ENCODE data around the gene PRR18. TPM values are rescaled to one million over a fixed set of nuclear protein-coding genes. Genes with fewer than 3 reads are reported as not detected.

The PRR18 gene
- total RNA-seq, 1 experiment from 2014 or later, result not detected

GRCh38 chr6:166335378-166336302 lies 27.4 kb upstream of the PRR18 start:
- TF ChIP-seq CTCF (conservative IDR thresholded peaks at IDR 0.05) (no peak), EZH2 (IDR thresholded peaks at IDR 0.05; ENCODE audit: low read depth) (no peak)
- Histone ChIP-seq H3K79me2 (ENCODE audit: low read depth) (peaks cover 70% of the 10 kb centered on the region), H3K27ac (no peak overlapping the region), H4K20me1 (ENCODE audit: insufficient read depth) (peaks cover 60% of the 10 kb centered on the region), H3K4me3 (no peak overlapping the region), H3K36me3 (ENCODE audit: low read depth) (no peaks in the 10 kb centered on the region; the same call in 1 of the 2 replicates), H3K9me2 (ENCODE audit: insufficient read depth) (no peaks in the 10 kb centered on the region), H3K27me3 (ENCODE audit: insufficient read depth, low read depth) (no peaks in the 10 kb centered on the region), H3K9me3 (ENCODE audit: insufficient read depth, low read depth) (no peaks in the 10 kb centered on the region), H3F3A (ENCODE audit: insufficient read depth, low read depth) (no peaks in the 10 kb centered on the region), H3K4me2 (no peak overlapping the region), H3K4me1 (replicated peaks; ENCODE audit: insufficient read depth) (0 out of 2 replicates have a peak, but pooled peaks cover under 1% of the 10 kb centered on the region), H2AFZ (no peak overlapping the region)
- BruUV-seq (replicated peaks), result no TSS peak
- ChIA-PET CTCF (no interaction called here), POLR2A (ENCODE audit: unreplicated experiment) (no interaction called here)
- DNase-seq, result no peak
- intact Hi-C loops (cut with micrococcal nuclease; ENCODE audit: unreplicated experiment), result no loop called here

- Histone ChIP-seq H3K9me2 (ENCODE audit: insufficient read depth) (no peaks in the 10 kb centered on the region), H3K4me3 (no peak overlapping the region), H3F3A (ENCODE audit: insufficient read depth, low read depth) (no peaks in the 10 kb centered on the region), H3K27ac (no peak overlapping the region), H3K4me1 (replicated peaks; ENCODE audit: insufficient read depth) (no peaks in the 10 kb centered on the region), H3K79me2 (ENCODE audit: low read depth) (peaks cover 63% of the 10 kb centered on the region), H3K36me3 (ENCODE audit: low read depth) (no peaks in the 10 kb centered on the region), H3K27me3 (ENCODE audit: insufficient read depth, low read depth) (no peaks in the 10 kb centered on the region), H2AFZ (no peak overlapping the region), H3K9me3 (ENCODE audit: insufficient read depth, low read depth) (no peaks in the 10 kb centered on the region), H3K4me2 (no peak overlapping the region), H4K20me1 (ENCODE audit: insufficient read depth) (peaks cover 58% of the 10 kb centered on the region)
- intact Hi-C loops (cut with micrococcal nuclease; ENCODE audit: unreplicated experiment), result no loop called here
- BruUV-seq (replicated peaks), result no TSS peak
- TF ChIP-seq CTCF (conservative IDR thresholded peaks at IDR 0.05) (no peak), EZH2 (IDR thresholded peaks at IDR 0.05; ENCODE audit: low read depth) (no peak)
- POLR2A ChIA-PET (ENCODE audit: unreplicated experiment), result no interaction called here
- DNase-seq, result no peak
- CTCF ChIA-PET, result no interaction called here
Measured at GRCh38 chr6:166334878-166335277, 26.7 kb upstream of the PRR18 start.

- POLR2A ChIA-PET (ENCODE audit: unreplicated experiment), result no interaction called here
Measured at GRCh38 chr6:166333172-166333995, 25.2 kb upstream of the PRR18 start.

More at GRCh38 chr6:166333172-166333995, 25.2 kb upstream of the PRR18 start:
- peaks cover 51% of the 10 kb centered on the region for H3K79me2 ChIP-seq (ENCODE audit: low read depth)
- no TSS peak for BruUV-seq (replicated peaks)
- H2AFZ ChIP-seq, result no peak overlapping the region
- H3K27ac ChIP-seq, result no peak overlapping the region
- CTCF ChIA-PET, result no interaction called here
- no peak overlapping the region for H3K4me2 ChIP-seq
- no peaks in the 10 kb centered on the region for H3K4me1 ChIP-seq (replicated peaks; ENCODE audit: insufficient read depth)
- H3K36me3 ChIP-seq (ENCODE audit: low read depth), result no peaks in the 10 kb centered on the region
- H4K20me1 ChIP-seq (ENCODE audit: insufficient read depth), result peaks cover 62% of the 10 kb centered on the region
- H3K9me2 ChIP-seq (ENCODE audit: insufficient read depth), result no peaks in the 10 kb centered on the region
- H3F3A ChIP-seq (ENCODE audit: insufficient read depth, low read depth), result no peaks in the 10 kb centered on the region
- H3K4me3 ChIP-seq, result no peak overlapping the region
- no peaks in the 10 kb centered on the region for H3K9me3 ChIP-seq (ENCODE audit: insufficient read depth, low read depth)
- TF ChIP-seq CTCF (conservative IDR thresholded peaks at IDR 0.05) (no peak), EZH2 (IDR thresholded peaks at IDR 0.05; ENCODE audit: low read depth) (no peak)
- intact Hi-C loops (cut with micrococcal nuclease; ENCODE audit: unreplicated experiment), result no loop called here
- no peak for DNase-seq
- no peaks in the 10 kb centered on the region for H3K27me3 ChIP-seq (ENCODE audit: insufficient read depth, low read depth)

Measured in PC-9 (cell line).